WTC11 (cell line): Measurements from ENCODE around the gene GABRR1. TPM values are rescaled to one million over a fixed set of nuclear protein-coding genes. Genes with fewer than 3 reads are reported as not detected.

Experiments
- ATAC-seq: fragments of 200-7000 bp; cut with Tn5 transposase; 2 replicates; pipeline ENCODE4 v1.10.0; 2021; ENCODE audit warnings: mild to moderate bottlenecking, moderate library complexity
- CTCF ChIA-PET: fragments of 300-600 bp; sonication (Branson Sonifier 250); formaldehyde crosslinking; loops from one replicate; lab custom pipeline; 2021; ENCODE audit warnings: antibody characterized with exemption; lab: Charles Lee
- POLR2A ChIA-PET: fragments of 350-600 bp; sonication (Branson Sonifier 250); formaldehyde crosslinking; loops from one replicate; lab custom pipeline; 2021; ENCODE audit warnings: antibody characterized with exemption; lab: Charles Lee
- DNase-seq: peaks from one replicate; pipeline ENCODE4 v3.0.0; 2021; ENCODE audit warnings: low spot score
- H3K27ac Mint-ChIP-seq: 2 replicates; pipeline ENCODE4 v1.8.0; 2021; ENCODE audit warnings: mixed read lengths
- H3K27me3 Mint-ChIP-seq: 2 replicates; pipeline ENCODE4 v1.8.0; 2021; ENCODE audit warnings: low read depth, mild to moderate bottlenecking, moderate library complexity, mixed read lengths
- H3K36me3 Mint-ChIP-seq: 2 replicates; pipeline ENCODE4 v1.8.0; 2021; ENCODE audit warnings: mixed read lengths
- H3K4me1 Mint-ChIP-seq: 2 replicates; pipeline ENCODE4 v1.8.0; 2022; ENCODE audit warnings: mixed read lengths
- H3K4me3 Mint-ChIP-seq: 2 replicates; pipeline ENCODE4 v1.8.0; 2021; ENCODE audit warnings: mild to moderate bottlenecking, moderate library complexity, mixed read lengths
- H3K9me3 Mint-ChIP-seq: 2 replicates; pipeline ENCODE4 v1.8.0; 2021; ENCODE audit warnings: mixed read lengths
- ATF1 ChIP-seq: sonication (generic); formaldehyde crosslinking; IDR thresholded peaks from 2 replicates; pipeline ENCODE4 v1.8.1; 2023; ENCODE audit warnings: mild to moderate bottlenecking, moderate library complexity, missing genetic modification reagents
- FOXJ3 ChIP-seq: sonication (generic); formaldehyde crosslinking; IDR thresholded peaks from 2 replicates; pipeline ENCODE4 v1.9.0; 2021; ENCODE audit warnings: missing genetic modification reagents, mild to moderate bottlenecking, borderline replicate concordance
- HMGA2 ChIP-seq: fragments of 250-450 bp; sonication (Bioruptor Pico); IDR thresholded peaks from 2 replicates; pipeline ENCODE4 v1.4.0; 2021; ENCODE audit warnings: mild to moderate bottlenecking, moderate library complexity
- IRF2 ChIP-seq: sonication (generic); formaldehyde crosslinking; IDR thresholded peaks from 2 replicates; pipeline ENCODE4 v1.8.0; 2022; ENCODE audit warnings: low read depth, missing genetic modification reagents, borderline replicate concordance
- MXD4 ChIP-seq: fragments of 250-450 bp; sonication (Bioruptor Pico); IDR thresholded peaks from 2 replicates; pipeline ENCODE4 v1.8.0; 2021; ENCODE audit warnings: mild to moderate bottlenecking, moderate library complexity, borderline replicate concordance
- NR2C2 ChIP-seq: sonication (generic); formaldehyde crosslinking; IDR thresholded peaks from 2 replicates; pipeline ENCODE4 v1.8.0; 2022; ENCODE audit warnings: mild to moderate bottlenecking, missing genetic modification reagents
- ZNF138 ChIP-seq: sonication (generic); formaldehyde crosslinking; conservative IDR thresholded peaks from 2 replicates; pipeline ENCODE4 v1.8.1; 2022; ENCODE audit warnings: mild to moderate bottlenecking, moderate library complexity, missing genetic modification reagents
- ZNF263 ChIP-seq: sonication (generic); formaldehyde crosslinking; IDR thresholded peaks from 2 replicates; pipeline ENCODE4 v1.8.1; 2022; ENCODE audit warnings: low read depth, mild to moderate bottlenecking, moderate library complexity, missing genetic modification reagents
- ZNF317 ChIP-seq: sonication (generic); formaldehyde crosslinking; IDR thresholded peaks from 2 replicates; pipeline ENCODE4 v1.8.1; 2023; ENCODE audit warnings: low read depth, mild to moderate bottlenecking, moderate library complexity, missing genetic modification reagents, borderline replicate concordance
- total RNA-seq: library from RNA; stranded (reverse); gene quantifications from 3 replicates; pipeline ENCODE4 v1.2.3, GENCODE V29; 2021
- TF ChIP-seq, protein P1 (sequence below): fragments of 250-450 bp; sonication (Bioruptor Pico); IDR thresholded peaks from 2 replicates; pipeline ENCODE4 v1.9.0; 2021; ENCODE audit warnings: mild to moderate bottlenecking, borderline replicate concordance
- TF ChIP-seq, protein P2 (sequence below): fragments of 250-450 bp; sonication (Bioruptor Pico); IDR thresholded peaks from 2 replicates; pipeline ENCODE4 v1.9.0; 2021; ENCODE audit warnings: mild to moderate bottlenecking
- TF ChIP-seq, protein P3 (sequence below): sonication (generic); formaldehyde crosslinking; conservative IDR thresholded peaks from 2 replicates; pipeline ENCODE4 v1.8.1; 2023; ENCODE audit warnings: mild to moderate bottlenecking, low read depth, missing genetic modification reagents, moderate library complexity
- TF ChIP-seq, protein P4 (sequence below): sonication (generic); formaldehyde crosslinking; IDR thresholded peaks from 2 replicates; pipeline ENCODE4 v1.8.0; 2022; ENCODE audit warnings: mild to moderate bottlenecking, missing genetic modification reagents
- TF ChIP-seq, protein P5 (sequence below): sonication (generic); formaldehyde crosslinking; IDR thresholded peaks from 2 replicates; pipeline ENCODE4 v1.8.0; 2022; ENCODE audit warnings: missing genetic modification reagents

The GABRR1 gene
- total RNA-seq, 1 experiment from 2014 or later = 0.24 TPM

DNA sequence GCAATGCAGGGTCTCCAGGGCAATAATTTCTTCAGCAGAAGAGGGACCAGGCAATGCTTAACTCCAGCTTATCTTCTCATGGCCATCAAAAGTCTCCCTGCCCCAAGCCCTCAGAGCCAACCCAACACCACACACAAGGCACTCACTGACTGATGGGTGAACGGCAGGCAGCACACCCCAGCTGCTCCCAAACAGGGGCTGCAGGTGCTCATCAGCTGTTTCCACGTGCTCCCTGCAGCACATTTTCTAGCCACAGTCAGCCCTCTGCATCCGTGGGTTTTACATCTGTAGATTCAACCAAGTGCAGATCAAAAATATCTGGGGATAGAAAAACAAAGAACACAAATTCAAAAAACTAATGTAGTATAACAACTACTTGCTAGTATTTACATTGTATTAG lies 4.0 kb upstream of the GABRR1 start:
- Mint-ChIP-seq H3K4me1 (peaks cover 26% of the 10 kb centered on the region), H3K4me3 (no peak overlapping the region), H3K27me3 (peaks cover 2% of the 10 kb centered on the region; the same call in 1 of the 2 replicates), H3K27ac (no peak overlapping the region), H3K9me3 (peaks cover 18% of the 10 kb centered on the region), H3K36me3 (peaks cover 11% of the 10 kb centered on the region)
- TF ChIP-seq HMGA2 (CRISPR knock-in tag) (no peak), ZNF263 (CRISPR knock-in tag) (no peak), IRF2 (no peak), ZNF317 (CRISPR knock-in tag) (no peak), FOXJ3 (CRISPR knock-in tag) (no peak), ATF1 (CRISPR knock-in tag) (no peak), ZNF138 (CRISPR knock-in tag) (no peak), MXD4 (no peak), NR2C2 (CRISPR knock-in tag) (no peak)
- TF ChIP-seq, protein P1, sequence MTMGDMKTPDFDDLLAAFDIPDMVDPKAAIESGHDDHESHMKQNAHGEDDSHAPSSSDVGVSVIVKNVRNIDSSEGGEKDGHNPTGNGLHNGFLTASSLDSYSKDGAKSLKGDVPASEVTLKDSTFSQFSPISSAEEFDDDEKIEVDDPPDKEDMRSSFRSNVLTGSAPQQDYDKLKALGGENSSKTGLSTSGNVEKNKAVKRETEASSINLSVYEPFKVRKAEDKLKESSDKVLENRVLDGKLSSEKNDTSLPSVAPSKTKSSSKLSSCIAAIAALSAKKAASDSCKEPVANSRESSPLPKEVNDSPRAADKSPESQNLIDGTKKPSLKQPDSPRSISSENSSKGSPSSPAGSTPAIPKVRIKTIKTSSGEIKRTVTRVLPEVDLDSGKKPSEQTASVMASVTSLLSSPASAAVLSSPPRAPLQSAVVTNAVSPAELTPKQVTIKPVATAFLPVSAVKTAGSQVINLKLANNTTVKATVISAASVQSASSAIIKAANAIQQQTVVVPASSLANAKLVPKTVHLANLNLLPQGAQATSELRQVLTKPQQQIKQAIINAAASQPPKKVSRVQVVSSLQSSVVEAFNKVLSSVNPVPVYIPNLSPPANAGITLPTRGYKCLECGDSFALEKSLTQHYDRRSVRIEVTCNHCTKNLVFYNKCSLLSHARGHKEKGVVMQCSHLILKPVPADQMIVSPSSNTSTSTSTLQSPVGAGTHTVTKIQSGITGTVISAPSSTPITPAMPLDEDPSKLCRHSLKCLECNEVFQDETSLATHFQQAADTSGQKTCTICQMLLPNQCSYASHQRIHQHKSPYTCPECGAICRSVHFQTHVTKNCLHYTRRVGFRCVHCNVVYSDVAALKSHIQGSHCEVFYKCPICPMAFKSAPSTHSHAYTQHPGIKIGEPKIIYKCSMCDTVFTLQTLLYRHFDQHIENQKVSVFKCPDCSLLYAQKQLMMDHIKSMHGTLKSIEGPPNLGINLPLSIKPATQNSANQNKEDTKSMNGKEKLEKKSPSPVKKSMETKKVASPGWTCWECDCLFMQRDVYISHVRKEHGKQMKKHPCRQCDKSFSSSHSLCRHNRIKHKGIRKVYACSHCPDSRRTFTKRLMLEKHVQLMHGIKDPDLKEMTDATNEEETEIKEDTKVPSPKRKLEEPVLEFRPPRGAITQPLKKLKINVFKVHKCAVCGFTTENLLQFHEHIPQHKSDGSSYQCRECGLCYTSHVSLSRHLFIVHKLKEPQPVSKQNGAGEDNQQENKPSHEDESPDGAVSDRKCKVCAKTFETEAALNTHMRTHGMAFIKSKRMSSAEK = no peak
- TF ChIP-seq, protein P2, sequence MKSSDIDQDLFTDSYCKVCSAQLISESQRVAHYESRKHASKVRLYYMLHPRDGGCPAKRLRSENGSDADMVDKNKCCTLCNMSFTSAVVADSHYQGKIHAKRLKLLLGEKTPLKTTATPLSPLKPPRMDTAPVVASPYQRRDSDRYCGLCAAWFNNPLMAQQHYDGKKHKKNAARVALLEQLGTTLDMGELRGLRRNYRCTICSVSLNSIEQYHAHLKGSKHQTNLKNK = no peak
- TF ChIP-seq, protein P3, sequence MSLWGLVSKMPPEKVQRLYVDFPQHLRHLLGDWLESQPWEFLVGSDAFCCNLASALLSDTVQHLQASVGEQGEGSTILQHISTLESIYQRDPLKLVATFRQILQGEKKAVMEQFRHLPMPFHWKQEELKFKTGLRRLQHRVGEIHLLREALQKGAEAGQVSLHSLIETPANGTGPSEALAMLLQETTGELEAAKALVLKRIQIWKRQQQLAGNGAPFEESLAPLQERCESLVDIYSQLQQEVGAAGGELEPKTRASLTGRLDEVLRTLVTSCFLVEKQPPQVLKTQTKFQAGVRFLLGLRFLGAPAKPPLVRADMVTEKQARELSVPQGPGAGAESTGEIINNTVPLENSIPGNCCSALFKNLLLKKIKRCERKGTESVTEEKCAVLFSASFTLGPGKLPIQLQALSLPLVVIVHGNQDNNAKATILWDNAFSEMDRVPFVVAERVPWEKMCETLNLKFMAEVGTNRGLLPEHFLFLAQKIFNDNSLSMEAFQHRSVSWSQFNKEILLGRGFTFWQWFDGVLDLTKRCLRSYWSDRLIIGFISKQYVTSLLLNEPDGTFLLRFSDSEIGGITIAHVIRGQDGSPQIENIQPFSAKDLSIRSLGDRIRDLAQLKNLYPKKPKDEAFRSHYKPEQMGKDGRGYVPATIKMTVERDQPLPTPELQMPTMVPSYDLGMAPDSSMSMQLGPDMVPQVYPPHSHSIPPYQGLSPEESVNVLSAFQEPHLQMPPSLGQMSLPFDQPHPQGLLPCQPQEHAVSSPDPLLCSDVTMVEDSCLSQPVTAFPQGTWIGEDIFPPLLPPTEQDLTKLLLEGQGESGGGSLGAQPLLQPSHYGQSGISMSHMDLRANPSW (CRISPR knock-in tag) = no peak
- TF ChIP-seq, protein P4, sequence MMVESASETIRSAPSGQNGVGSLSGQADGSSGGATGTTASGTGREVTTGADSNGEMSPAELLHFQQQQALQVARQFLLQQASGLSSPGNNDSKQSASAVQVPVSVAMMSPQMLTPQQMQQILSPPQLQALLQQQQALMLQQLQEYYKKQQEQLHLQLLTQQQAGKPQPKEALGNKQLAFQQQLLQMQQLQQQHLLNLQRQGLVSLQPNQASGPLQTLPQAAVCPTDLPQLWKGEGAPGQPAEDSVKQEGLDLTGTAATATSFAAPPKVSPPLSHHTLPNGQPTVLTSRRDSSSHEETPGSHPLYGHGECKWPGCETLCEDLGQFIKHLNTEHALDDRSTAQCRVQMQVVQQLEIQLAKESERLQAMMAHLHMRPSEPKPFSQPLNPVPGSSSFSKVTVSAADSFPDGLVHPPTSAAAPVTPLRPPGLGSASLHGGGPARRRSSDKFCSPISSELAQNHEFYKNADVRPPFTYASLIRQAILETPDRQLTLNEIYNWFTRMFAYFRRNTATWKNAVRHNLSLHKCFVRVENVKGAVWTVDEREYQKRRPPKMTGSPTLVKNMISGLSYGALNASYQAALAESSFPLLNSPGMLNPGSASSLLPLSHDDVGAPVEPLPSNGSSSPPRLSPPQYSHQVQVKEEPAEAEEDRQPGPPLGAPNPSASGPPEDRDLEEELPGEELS (CRISPR knock-in tag) = no peak
- TF ChIP-seq, protein P5, sequence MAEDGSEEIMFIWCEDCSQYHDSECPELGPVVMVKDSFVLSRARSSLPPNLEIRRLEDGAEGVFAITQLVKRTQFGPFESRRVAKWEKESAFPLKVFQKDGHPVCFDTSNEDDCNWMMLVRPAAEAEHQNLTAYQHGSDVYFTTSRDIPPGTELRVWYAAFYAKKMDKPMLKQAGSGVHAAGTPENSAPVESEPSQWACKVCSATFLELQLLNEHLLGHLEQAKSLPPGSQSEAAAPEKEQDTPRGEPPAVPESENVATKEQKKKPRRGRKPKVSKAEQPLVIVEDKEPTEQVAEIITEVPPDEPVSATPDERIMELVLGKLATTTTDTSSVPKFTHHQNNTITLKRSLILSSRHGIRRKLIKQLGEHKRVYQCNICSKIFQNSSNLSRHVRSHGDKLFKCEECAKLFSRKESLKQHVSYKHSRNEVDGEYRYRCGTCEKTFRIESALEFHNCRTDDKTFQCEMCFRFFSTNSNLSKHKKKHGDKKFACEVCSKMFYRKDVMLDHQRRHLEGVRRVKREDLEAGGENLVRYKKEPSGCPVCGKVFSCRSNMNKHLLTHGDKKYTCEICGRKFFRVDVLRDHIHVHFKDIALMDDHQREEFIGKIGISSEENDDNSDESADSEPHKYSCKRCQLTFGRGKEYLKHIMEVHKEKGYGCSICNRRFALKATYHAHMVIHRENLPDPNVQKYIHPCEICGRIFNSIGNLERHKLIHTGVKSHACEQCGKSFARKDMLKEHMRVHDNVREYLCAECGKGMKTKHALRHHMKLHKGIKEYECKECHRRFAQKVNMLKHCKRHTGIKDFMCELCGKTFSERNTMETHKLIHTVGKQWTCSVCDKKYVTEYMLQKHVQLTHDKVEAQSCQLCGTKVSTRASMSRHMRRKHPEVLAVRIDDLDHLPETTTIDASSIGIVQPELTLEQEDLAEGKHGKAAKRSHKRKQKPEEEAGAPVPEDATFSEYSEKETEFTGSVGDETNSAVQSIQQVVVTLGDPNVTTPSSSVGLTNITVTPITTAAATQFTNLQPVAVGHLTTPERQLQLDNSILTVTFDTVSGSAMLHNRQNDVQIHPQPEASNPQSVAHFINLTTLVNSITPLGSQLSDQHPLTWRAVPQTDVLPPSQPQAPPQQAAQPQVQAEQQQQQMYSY (CRISPR knock-in tag) = no peak
- ATAC-seq = no peak
- ChIA-PET CTCF (interaction anchor here (1.4 kb wide), 1 partner anchor 151 kb away, joined by 3 read pairs; no protein-coding TSS in a partner anchor), POLR2A (no interaction called here)
- DNase-seq = no peak
